Chondrocyte (in vitro differentiated cells): ENCODE results near the gene ATP6V1G2. TPM values are rescaled to one million over a fixed set of nuclear protein-coding genes. Genes with fewer than 3 reads are reported as not detected.

ENCODE experiments used
- DNase-seq: peaks from one replicate; pipeline ENCODE4 v3.0.0; 2021; ENCODE audit warnings: mixed read lengths, low spot score
- H3K27ac Mint-ChIP-seq: one replicate; pipeline ENCODE4 v1.8.0; 2021; ENCODE audit warnings: mild to moderate bottlenecking, moderate library complexity, mixed read lengths; ENCODE audit not compliant: unreplicated experiment
- H3K27me3 Mint-ChIP-seq: 2 replicates; pipeline ENCODE4 v1.8.0; 2021; ENCODE audit warnings: low read depth, mixed read lengths
- H3K36me3 Mint-ChIP-seq: 2 replicates; pipeline ENCODE4 v1.8.0; 2021; ENCODE audit warnings: low read depth, mixed read lengths
- H3K4me1 Mint-ChIP-seq: 2 replicates; pipeline ENCODE4 v1.8.0; 2021; ENCODE audit warnings: low read depth, mild to moderate bottlenecking, mixed read lengths
- H3K4me3 Mint-ChIP-seq: one replicate; pipeline ENCODE4 v1.8.0; 2021; ENCODE audit warnings: mild to moderate bottlenecking, moderate library complexity, mixed read lengths; ENCODE audit not compliant: unreplicated experiment
- H3K9me3 Mint-ChIP-seq: 2 replicates; pipeline ENCODE4 v1.8.0; 2021; ENCODE audit warnings: low read depth, mixed read lengths
- total RNA-seq: library from RNA; stranded (reverse); gene quantifications from 3 replicates; pipeline ENCODE4 v1.2.1, GENCODE V29; 2021
- TF ChIP-seq, protein P1 (sequence below): fragments of 200-600 bp; sonication (generic); IDR thresholded peaks from 2 replicates; pipeline ENCODE4 v1.5.0; 2021; ENCODE audit warnings: antibody characterized with exemption, mild to moderate bottlenecking, moderate library complexity

The ATP6V1G2 gene
- total RNA-seq, 1 donor from 2014 or later, result 3.0 TPM

DNA sequence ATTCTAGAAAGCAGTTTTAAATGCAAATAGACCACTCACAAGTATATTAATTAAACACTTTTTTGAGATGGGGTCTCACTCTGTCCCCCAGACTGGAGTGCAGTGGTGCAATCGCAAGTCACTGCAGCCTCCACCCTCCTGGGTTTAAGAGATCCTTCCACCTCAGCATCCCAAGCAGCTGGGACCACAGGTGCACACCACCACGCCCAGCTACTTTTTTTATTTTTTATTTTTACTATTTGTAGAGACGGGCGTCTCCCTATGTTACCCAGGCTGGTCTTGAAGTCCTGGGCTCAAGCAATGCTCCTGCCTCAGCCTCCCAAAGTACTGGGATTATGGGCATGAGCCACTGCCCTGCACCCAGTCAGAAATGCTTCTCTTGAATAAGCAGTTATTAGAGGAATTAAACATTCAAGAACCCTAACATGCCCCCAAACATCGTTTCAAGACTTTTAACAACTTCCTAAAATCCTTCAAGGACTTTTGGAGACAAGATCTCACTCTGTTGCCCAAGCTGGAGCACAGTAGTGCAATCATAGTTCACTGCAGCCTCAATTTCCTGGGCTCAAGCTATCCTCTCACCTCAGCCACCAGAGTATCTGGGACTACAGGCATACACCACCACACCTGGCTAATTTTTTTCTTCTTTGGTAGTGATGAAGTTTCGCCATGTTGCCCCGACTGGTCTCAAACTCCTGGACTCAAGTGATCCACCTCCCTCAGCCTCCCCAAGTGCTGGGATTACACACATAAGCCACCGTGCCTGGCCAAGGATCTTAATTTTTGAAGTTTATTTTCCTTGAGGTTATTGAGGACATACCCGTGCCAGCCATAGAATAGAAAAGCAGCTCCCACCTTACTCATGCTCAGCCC is 14.4 kb downstream of the ATP6V1G2 start:
- H3K4me1 Mint-ChIP-seq, result peaks cover under 1% of the 10 kb centered on the region
- no peak for DNase-seq
- no peak overlapping the region for H3K27ac Mint-ChIP-seq
- H3K4me3 Mint-ChIP-seq, result no peak overlapping the region
- no peaks in the 10 kb centered on the region for H3K27me3 Mint-ChIP-seq
- H3K36me3 Mint-ChIP-seq, result peaks cover 49% of the 10 kb centered on the region
- TF ChIP-seq, protein P1, sequence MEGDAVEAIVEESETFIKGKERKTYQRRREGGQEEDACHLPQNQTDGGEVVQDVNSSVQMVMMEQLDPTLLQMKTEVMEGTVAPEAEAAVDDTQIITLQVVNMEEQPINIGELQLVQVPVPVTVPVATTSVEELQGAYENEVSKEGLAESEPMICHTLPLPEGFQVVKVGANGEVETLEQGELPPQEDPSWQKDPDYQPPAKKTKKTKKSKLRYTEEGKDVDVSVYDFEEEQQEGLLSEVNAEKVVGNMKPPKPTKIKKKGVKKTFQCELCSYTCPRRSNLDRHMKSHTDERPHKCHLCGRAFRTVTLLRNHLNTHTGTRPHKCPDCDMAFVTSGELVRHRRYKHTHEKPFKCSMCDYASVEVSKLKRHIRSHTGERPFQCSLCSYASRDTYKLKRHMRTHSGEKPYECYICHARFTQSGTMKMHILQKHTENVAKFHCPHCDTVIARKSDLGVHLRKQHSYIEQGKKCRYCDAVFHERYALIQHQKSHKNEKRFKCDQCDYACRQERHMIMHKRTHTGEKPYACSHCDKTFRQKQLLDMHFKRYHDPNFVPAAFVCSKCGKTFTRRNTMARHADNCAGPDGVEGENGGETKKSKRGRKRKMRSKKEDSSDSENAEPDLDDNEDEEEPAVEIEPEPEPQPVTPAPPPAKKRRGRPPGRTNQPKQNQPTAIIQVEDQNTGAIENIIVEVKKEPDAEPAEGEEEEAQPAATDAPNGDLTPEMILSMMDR, result no peak
- H3K9me3 Mint-ChIP-seq, result no peaks in the 10 kb centered on the region

DNA sequence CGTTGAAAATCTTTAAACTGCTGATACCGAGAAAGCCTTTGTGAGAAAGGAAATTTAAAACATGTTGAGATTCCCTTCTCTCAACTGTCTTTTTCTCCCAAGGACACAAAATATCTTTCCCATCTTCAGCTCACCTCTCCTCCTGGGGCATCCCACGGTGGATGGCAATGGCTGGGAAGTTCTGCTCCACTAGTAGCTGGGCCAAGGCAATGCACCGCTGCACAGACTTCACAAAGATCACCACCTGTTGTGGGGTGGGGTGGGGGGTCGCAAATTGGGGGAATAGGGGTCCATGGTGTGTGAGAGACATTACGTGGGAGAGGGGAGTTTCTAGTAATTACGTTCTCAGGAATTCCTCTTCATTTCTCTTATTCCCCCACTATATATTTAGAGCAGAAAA is 15.2 kb downstream of the ATP6V1G2 start:
- H3K4me3 Mint-ChIP-seq, result no peak overlapping the region
- no peak overlapping the region for H3K27ac Mint-ChIP-seq
- peaks cover 44% of the 10 kb centered on the region for H3K36me3 Mint-ChIP-seq
- no peaks in the 10 kb centered on the region for H3K27me3 Mint-ChIP-seq
- peaks cover 4% of the 10 kb centered on the region for H3K4me1 Mint-ChIP-seq
- H3K9me3 Mint-ChIP-seq, result no peaks in the 10 kb centered on the region
- DNase-seq, result no peak
- TF ChIP-seq, protein P1, result no peak

DNA sequence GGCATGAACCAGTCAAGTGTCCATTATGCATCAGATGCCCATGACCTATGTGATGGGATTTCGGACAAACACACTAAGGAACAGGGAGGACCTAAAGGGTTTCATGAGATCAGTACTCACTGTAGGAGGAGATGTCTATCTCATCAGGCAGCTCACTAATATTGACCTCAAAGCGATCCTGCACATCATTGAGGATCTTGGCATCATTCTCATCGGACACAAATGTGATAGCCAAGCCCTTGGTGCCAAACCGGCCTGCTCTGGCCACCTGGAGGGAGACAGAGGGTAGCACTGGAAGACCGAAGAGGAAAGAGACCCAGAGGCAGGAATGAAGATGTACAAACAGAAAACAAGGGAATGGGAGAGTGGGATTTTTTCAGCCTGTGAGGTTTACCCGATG is 15.7 kb downstream of the ATP6V1G2 start:
- Mint-ChIP-seq H3K27ac (peak overlapping the region; percentile 30), H3K9me3 (no peaks in the 10 kb centered on the region), H3K4me1 (peaks cover 7% of the 10 kb centered on the region), H3K4me3 (no peak overlapping the region), H3K27me3 (no peaks in the 10 kb centered on the region), H3K36me3 (peaks cover 39% of the 10 kb centered on the region)
- no peak for DNase-seq
- TF ChIP-seq, protein P1, result no peak

DNA sequence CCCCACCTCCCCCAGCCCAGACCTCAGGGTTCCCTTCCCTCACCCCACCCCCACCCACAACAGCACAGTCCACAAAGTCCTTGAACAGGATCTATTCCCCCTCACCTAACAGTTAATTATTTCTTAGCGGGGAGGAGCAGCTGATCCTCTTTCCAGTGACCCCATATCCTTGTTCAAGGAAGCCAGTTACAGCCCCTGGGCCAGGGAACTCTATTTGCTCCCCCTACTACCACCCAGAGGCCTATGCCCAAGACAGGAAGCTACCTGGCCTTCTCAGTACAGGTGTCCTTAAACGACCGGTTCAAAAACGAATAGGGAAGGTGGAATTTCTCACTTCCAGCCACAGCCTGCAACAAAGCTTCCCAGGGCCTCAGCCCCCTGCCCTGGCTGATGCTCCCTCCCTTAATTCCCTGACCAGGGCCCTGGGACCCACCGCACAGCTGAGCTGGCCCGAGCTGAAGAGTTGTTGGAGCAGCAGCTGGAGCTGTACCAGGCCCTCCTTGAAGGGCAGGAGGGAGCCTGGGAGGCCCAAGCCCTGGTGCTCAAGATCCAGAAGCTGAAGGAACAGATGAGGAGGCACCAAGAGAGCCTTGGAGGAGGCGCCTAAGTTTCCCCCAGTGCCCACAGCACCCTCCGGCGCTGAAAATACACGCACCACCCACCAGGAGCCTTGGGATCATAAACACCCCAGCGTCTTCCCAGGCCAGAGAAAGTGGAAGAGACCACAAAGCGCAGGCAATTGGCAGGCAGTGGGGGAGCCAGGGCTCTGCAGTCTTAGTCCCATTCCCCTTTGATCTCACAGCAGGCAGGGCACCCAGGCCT is 16.9 kb downstream of the ATP6V1G2 start:
- Mint-ChIP-seq H3K27ac (no peak overlapping the region), H3K27me3 (no peaks in the 10 kb centered on the region), H3K4me1 (peaks cover 7% of the 10 kb centered on the region), H3K36me3 (peaks cover 30% of the 10 kb centered on the region), H3K9me3 (no peaks in the 10 kb centered on the region), H3K4me3 (no peak overlapping the region)
- TF ChIP-seq, protein P1, result no peak
- DNase-seq, result no peak

DNA sequence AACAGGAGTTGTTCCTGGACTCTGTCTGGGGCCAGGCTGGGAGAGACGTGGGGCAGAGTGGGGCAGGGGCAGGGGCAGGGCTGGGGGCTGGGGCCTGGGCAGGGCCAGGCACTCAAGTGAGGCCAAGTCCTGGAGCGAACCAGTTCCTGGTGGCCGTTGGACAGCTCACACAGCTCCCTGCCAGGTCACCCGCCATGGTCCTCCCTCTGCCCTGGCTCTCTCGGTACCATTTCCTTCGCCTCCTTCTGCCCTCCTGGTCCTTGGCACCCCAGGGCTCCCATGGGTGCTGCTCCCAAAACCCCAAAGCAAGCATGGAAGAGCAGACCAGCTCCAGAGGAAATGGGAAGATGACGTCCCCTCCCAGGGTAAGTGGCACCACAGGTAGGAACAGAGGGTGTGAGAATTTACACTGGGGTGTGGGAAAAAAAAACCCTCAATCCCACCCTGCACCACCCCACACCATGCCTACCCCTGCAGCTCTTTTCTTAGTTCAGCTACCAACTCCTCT is 17.5 kb downstream of the ATP6V1G2 start, which contains the start of gene MCCD1:
Gene MCCD1 (plus strand): TSS at position 142 of the 508 bp plus-strand sequence. CDS start 53 bp downstream, at position 195.
- H3K4me3 Mint-ChIP-seq, result no peak within 1 kb of the TSS

More for the DNA sequence above, 17.5 kb downstream of the ATP6V1G2 start, which contains the start of gene MCCD1:
- Mint-ChIP-seq H3K36me3 (peaks cover 28% of the 10 kb centered on the region), H3K27ac (peak within 1 kb of the TSS; percentile 81), H3K4me1 (peaks cover 7% of the 10 kb centered on the region), H3K27me3 (no peaks in the 10 kb centered on the region), H3K9me3 (no peaks in the 10 kb centered on the region)
- TF ChIP-seq, protein P1, result no peak
- DNase-seq, result no peak
